Left lung (tissue), 10 donors: ENCODE measurements around the gene ARL10. TPM values are rescaled to one million over a fixed set of nuclear protein-coding genes. Genes with fewer than 3 reads are reported as not detected.

ENCODE experiments used
- ATAC-seq: fragments of 200-7000 bp; cut with Tn5 transposase; one replicate; pipeline ENCODE4 v1.9.1; 2020; ENCODE audit warnings: moderate library complexity
- DNase-seq, 4 donors: peaks; one replicate each; pipeline ENCODE4 v3.0.0-alpha.2; 2013 to 2020
- H3K27ac ChIP-seq, 2 donors: fragments of 200-600 bp; sonication (generic) in 1 of 2; one replicate each; pipeline versions ENCODE4 v1.5.0 to v1.8.0; 2020 to 2021
- H3K27me3 ChIP-seq, 2 donors: fragments of 200-600 bp; sonication (generic) in 1 of 2; one replicate each; pipeline versions ENCODE4 v1.5.0 to v1.8.0; 2020 to 2021
- H3K36me3 ChIP-seq, 2 donors: fragments of 200-600 bp; sonication (generic) in 1 of 2; one replicate each; pipeline versions ENCODE4 v1.5.0 to v1.8.0; 2020 to 2021
- H3K4me1 ChIP-seq, 2 donors: fragments of 200-600 bp; one replicate each; pipeline ENCODE4 v1.8.0; 2021
- H3K4me3 ChIP-seq, 2 donors: fragments of 200-600 bp; sonication (generic) in 1 of 2; one replicate each; pipeline versions ENCODE4 v1.5.0 to v1.8.0; 2020 to 2021; ENCODE audit warnings: mild to moderate bottlenecking in 1 of 2
- H3K9me3 ChIP-seq, 2 donors: fragments of 200-600 bp; sonication (generic) in 1 of 2; one replicate each; pipeline versions ENCODE4 v1.5.0 to v1.8.0; 2020 to 2021
- CTCF ChIP-seq, 2 donors: fragments of 200-600 bp; sonication (generic) in 1 of 2; IDR thresholded peaks; one replicate each; pipeline versions ENCODE4 v1.5.0 to v1.8.0; 2021; ENCODE audit warnings: antibody characterized with exemption in 2 of 2
- intact Hi-C, 2 donors: fragments of 100-400 bp; cut with DNase I; formaldehyde crosslinking; loops; one replicate each; pipeline versions ENCODE4 v1.11.2 to v1.14.2; 2022
- polyA plus RNA-seq, 6 donors: library from polyadenylated mRNA; unstranded; fragments of 120-200 nt; gene quantifications; one replicate each; pipeline ENCODE4 v1.2.1, GENCODE V29; 2013; ENCODE audit not compliant: insufficient read length in 6 of 6
- total RNA-seq, 2 donors: library from RNA; stranded (reverse); fragmentation: NEBNext Ultra II Directional; extraction: Animal tissue kit (Norgen Biotek cat#: 25700); gene quantifications; one replicate each; pipeline ENCODE4 v1.2.1, GENCODE V29; 2021
- donor health status: DM: no; HTN: yes; CAD: no.
- donor health status: DM: no; HTN: no; CAD: no.

The ARL10 gene
- total and polyA plus RNA-seq, 8 donors = 6.0 to 20.1 (median 18.2) TPM

- intact Hi-C loops = no loop called here
- no peak for TF ChIP-seq CTCF (IDR thresholded peaks at IDR 0.05)
- Histone ChIP-seq H3K27me3 (no peaks in the 10 kb centered on the region), H3K27ac (no peak overlapping the region), H3K4me1 (peaks cover 8 to 16% of the 10 kb centered on the region in 2 donors), H3K4me3 (no peak overlapping the region), H3K36me3 (peaks cover 0 to 82% of the 10 kb centered on the region in 2 donors), H3K9me3 (no peaks in the 10 kb centered on the region)
- DNase-seq = no peak
- ATAC-seq = no peak
Measured at GRCh38 chr5:176355400-176356178, 9.7 kb upstream of the ARL10 start.

GRCh38 chr5:176356179-176356566 lies 9.1 kb upstream of the ARL10 start:
- Histone ChIP-seq H3K4me1 (peaks cover 7 to 20% of the 10 kb centered on the region in 2 donors), H3K36me3 (peaks cover 0 to 76% of the 10 kb centered on the region in 2 donors), H3K27me3 (no peaks in the 10 kb centered on the region), H3K4me3 (no peak overlapping the region), H3K27ac (no peak overlapping the region), H3K9me3 (no peaks in the 10 kb centered on the region)
- TF ChIP-seq CTCF (IDR thresholded peaks at IDR 0.05) = no peak
- ATAC-seq = no peak
- DNase-seq = no peak
- intact Hi-C loops = no loop called here

- TF ChIP-seq CTCF (IDR thresholded peaks at IDR 0.05) = no peak
- intact Hi-C loops = no loop called here
- no peak for ATAC-seq
- peak in 1 of 4 donors; percentile 15 for DNase-seq
- Histone ChIP-seq H3K9me3 (no peaks in the 10 kb centered on the region), H3K36me3 (peaks cover 0 to 41% of the 10 kb centered on the region in 2 donors), H3K27ac (no peak overlapping the region), H3K4me3 (no peak overlapping the region), H3K4me1 (peaks cover 7 to 28% of the 10 kb centered on the region in 2 donors), H3K27me3 (peaks cover 0 to 8% of the 10 kb centered on the region in 2 donors)
Measured at GRCh38 chr5:176359658-176360057, 5.6 kb upstream of the ARL10 start.

- peaks cover 0 to 21% of the 10 kb centered on the region in 2 donors for H3K27me3 ChIP-seq
- ATAC-seq = peak; percentile 30
- no peak for TF ChIP-seq CTCF (IDR thresholded peaks at IDR 0.05)
- H3K9me3 ChIP-seq = no peaks in the 10 kb centered on the region
- H3K27ac ChIP-seq = peak overlapping the region; percentile 49 to 62
- intact Hi-C loops = no loop called here
- peaks cover 0 to 28% of the 10 kb centered on the region in 2 donors for H3K36me3 ChIP-seq
- DNase-seq = peak in 2 of 4 donors; percentile 13 to 44
- peaks cover 7 to 38% of the 10 kb centered on the region in 2 donors for H3K4me1 ChIP-seq
- H3K4me3 ChIP-seq = peak overlapping the region; percentile 75 to 89
Measured at GRCh38 chr5:176360894-176361436, 4.3 kb upstream of the ARL10 start.
